B cell (primary cell): ENCODE data around the gene RAX2. TPM values are rescaled to one million over a fixed set of nuclear protein-coding genes. Genes with fewer than 3 reads are reported as not detected.

Experiments used
- ATAC-seq: fragments of 200-7000 bp; cut with Tn5 transposase; one replicate; pipeline ENCODE4 v1.10.0; 2021; ENCODE audit warnings: low read depth, mild to moderate bottlenecking, moderate number of reproducible peaks, moderate library complexity
- CTCF ChIA-PET: fragments of 350-600 bp; sonication (Branson Sonifier 250); formaldehyde crosslinking; loops from one replicate; lab custom pipeline; 2021; ENCODE audit warnings: antibody characterized with exemption, inconsistent platforms; lab: Charles Lee
- POLR2A ChIA-PET: fragments of 350-600 bp; sonication (Branson Sonifier 250); formaldehyde crosslinking; loops from one replicate; lab custom pipeline; 2021; ENCODE audit warnings: antibody characterized with exemption; lab: Charles Lee
- DNase-seq: peaks from one replicate; pipeline ENCODE4 v3.0.0; 2013
- H2AFZ ChIP-seq: 2 replicates; pipeline ENCODE4 v1.6.1; 2012; ENCODE audit warnings: mild to moderate bottlenecking, low read depth, low read length; ENCODE audit not compliant: insufficient read depth, poor library complexity, severe bottlenecking
- H3K27ac ChIP-seq, 2 donors: 1 replicate in 1 of 2; 2 replicates in 1 of 2; pipeline ENCODE4 v1.5.1; 2012 to 2013; ENCODE audit warnings: low read length in 2 of 2, mild to moderate bottlenecking in 2 of 2, moderate library complexity in 1 of 2
- H3K27me3 ChIP-seq, 4 experiments: fragments of 200-600 bp in 1 of 4; sonication (generic) in 1 of 4; replicated peaks in 1 of 4; 1 replicate in 2 of 4; 2 replicates in 2 of 4; pipeline versions ENCODE4 v1.6.1 to v1.7.0; 2013 to 2016; ENCODE audit warnings: low read length in 3 of 4, mild to moderate bottlenecking in 2 of 4, mixed read lengths in 1 of 4, moderate library complexity in 1 of 4; ENCODE audit not compliant: insufficient read depth in 4 of 4, control insufficient read depth in 3 of 4; ENCODE audit errors: control extremely low read depth in 1 of 4
- H3K36me3 ChIP-seq, 2 experiments: replicated peaks in 1 of 2; 1 replicate in 1 of 2; 2 replicates in 1 of 2; pipeline versions ENCODE4 v1.6.1 to v1.7.1; 2013; ENCODE audit warnings: low read length in 1 of 2; ENCODE audit not compliant: insufficient read depth in 2 of 2, control insufficient read depth in 1 of 2; ENCODE audit errors: control extremely low read depth in 1 of 2, extremely low read depth in 1 of 2
- H3K4me1 ChIP-seq, 2 donors: fragments of 200-600 bp in 1 of 2; sonication (generic) in 1 of 2; 1 replicate in 1 of 2; 2 replicates in 1 of 2; pipeline versions ENCODE4 v1.5.1 to v1.6.1; 2013 to 2017; ENCODE audit warnings: low read length in 2 of 2; ENCODE audit not compliant: control insufficient read depth in 2 of 2, insufficient read depth in 2 of 2
- H3K4me2 ChIP-seq: replicated peaks from 2 replicates; pipeline ENCODE3; 2012; ENCODE audit warnings: mild to moderate bottlenecking, low read depth, low read length; ENCODE audit not compliant: poor library complexity, severe bottlenecking
- H3K4me3 ChIP-seq, 5 experiments: fragments of 200-600 bp in 1 of 5; sonication (generic) in 1 of 5; 1 replicate in 3 of 5; 2 replicates in 2 of 5; pipeline versions ENCODE4 v1.5.1 to v1.7.0; 2011 to 2016; ENCODE audit warnings: low read length in 4 of 5, mild to moderate bottlenecking in 4 of 5, low read depth in 2 of 5, control low read depth in 1 of 5, moderate library complexity in 1 of 5; ENCODE audit not compliant: insufficient read depth in 1 of 5; ENCODE audit errors: control extremely low read depth in 1 of 5, extremely low read depth in 1 of 5
- H3K79me2 ChIP-seq: fragments of 200-600 bp; sonication (generic); one replicate; pipeline ENCODE4 v1.6.0; 2016; ENCODE audit warnings: low read length; ENCODE audit not compliant: control insufficient read depth, insufficient read depth
- H3K9ac ChIP-seq: fragments of 200-600 bp; sonication (generic); 2 replicates; pipeline ENCODE4 v1.6.1; 2017; ENCODE audit warnings: mild to moderate bottlenecking, low read length, moderate library complexity
- H3K9me3 ChIP-seq, 3 donors: one replicate each; pipeline versions ENCODE4 v1.6.1 to v1.7.1; 2013; ENCODE audit warnings: low read length in 2 of 3; ENCODE audit not compliant: control insufficient read depth in 2 of 3, insufficient read depth in 1 of 3; ENCODE audit errors: control extremely low read depth in 1 of 3
- H4K20me1 ChIP-seq: 2 replicates; pipeline ENCODE4 v1.6.0; 2012; ENCODE audit warnings: mild to moderate bottlenecking, low read length; ENCODE audit not compliant: insufficient read depth, control insufficient read depth, poor library complexity, severe bottlenecking
- H3K27ac Mint-ChIP-seq: one replicate; pipeline ENCODE4 v1.8.0; 2021; ENCODE audit warnings: mixed read lengths
- H3K27me3 Mint-ChIP-seq: one replicate; pipeline ENCODE4 v1.8.0; 2021; ENCODE audit warnings: mixed read lengths
- H3K4me1 Mint-ChIP-seq: one replicate; pipeline ENCODE4 v1.8.0; 2021; ENCODE audit warnings: mixed read lengths
- H3K4me3 Mint-ChIP-seq: one replicate; pipeline ENCODE4 v1.8.0; 2021; ENCODE audit warnings: mixed read lengths
- H3K9me3 Mint-ChIP-seq: one replicate; pipeline ENCODE4 v1.8.0; 2022; ENCODE audit warnings: mixed read lengths; ENCODE audit not compliant: insufficient read depth
- EZH2 ChIP-seq: IDR thresholded peaks from 2 replicates; pipeline ENCODE4 v1.6.1; 2012; ENCODE audit warnings: borderline replicate concordance, low read depth, mild to moderate bottlenecking, moderate library complexity, low read length; ENCODE audit not compliant: insufficient read depth, poor library complexity, severe bottlenecking
- WGBS: methylation state at CpG from one replicate; pipeline ENCODE4 v1.1.5; 2013; ENCODE audit warnings: missing lambda C conversion rate; ENCODE audit not compliant: insufficient coverage; 5-methylcytosine and 5-hydroxymethylcytosine counted together
- intact Hi-C: fragments of 100-400 bp; cut with micrococcal nuclease; formaldehyde crosslinking; loops from one replicate; pipeline ENCODE4 v1.10.0; 2022
- polyA minus RNA-seq: library from RNA; depleted of rRNA, polyadenylated mRNA; stranded (reverse); fragments of >200 nt; gene quantifications from 2 replicates; pipeline ENCODE4 v1.2.3, GENCODE V29; 2012
- polyA plus RNA-seq: library from polyadenylated mRNA; depleted of rRNA; stranded (reverse); fragments of >200 nt; gene quantifications from 2 replicates; pipeline ENCODE4 v1.2.3, GENCODE V29; 2012
- total RNA-seq, 2 donors: library from RNA; stranded (reverse); fragments of 120-200 nt in 1 of 2; gene quantifications; 1 replicate in 1 of 2; 2 replicates in 1 of 2; pipeline versions ENCODE4 v1.2.3 to v1.2.4, GENCODE V29; 2013 to 2022
- TF ChIP-seq, protein P1 (sequence below): fragments of 200-600 bp; IDR thresholded peaks from one replicate; pipeline ENCODE4 v1.8.0; 2022; ENCODE audit warnings: antibody characterized with exemption, mild to moderate bottlenecking

RAX2 gene
- total RNA-seq (not detected in 2 replicates), polyA plus RNA-seq (not detected in 2 replicates), polyA minus RNA-seq (not detected in 2 replicates)
- total RNA-seq (2013): not detected

DNA sequence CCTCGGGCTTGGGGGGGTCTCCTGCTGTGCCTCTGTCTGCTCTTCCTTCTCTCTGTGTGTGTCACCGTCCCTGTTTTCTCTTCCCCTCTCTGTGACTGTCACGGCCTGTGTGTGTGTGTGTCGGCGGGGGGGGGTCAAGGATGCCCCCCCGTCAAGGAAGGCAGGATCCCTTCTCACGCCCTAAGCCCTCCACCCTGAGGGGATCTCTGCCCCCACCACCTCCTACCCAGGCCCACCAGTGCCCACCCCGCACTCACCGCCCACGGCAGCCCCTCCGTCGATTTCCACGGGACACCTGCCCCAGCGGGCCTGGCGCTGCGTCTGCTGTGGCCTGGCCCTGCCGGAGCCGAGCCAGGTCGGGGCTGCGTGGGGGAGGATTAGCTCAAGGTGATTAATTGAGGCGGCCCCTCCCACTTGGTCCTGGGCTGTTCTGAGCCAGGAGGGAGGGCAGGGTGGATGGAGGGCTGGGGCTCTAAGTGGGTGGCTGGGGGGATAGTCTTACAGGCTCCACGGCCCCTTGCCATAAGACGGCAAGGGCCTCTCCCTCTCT is at the start of gene RAX2:
TSS of gene RAX2 (minus strand) at position 323 of the 550 bp plus-strand sequence. CDS start 486 bp downstream, outside the sequence.
- intact Hi-C loops: no loop called here
- Histone ChIP-seq H3K4me1 (no peaks in the 10 kb centered on the region), H3K9ac (no peak within 1 kb of the TSS), H3K27ac (no peak within 1 kb of the TSS), H3K4me3 (no peak within 1 kb of the TSS), H3K4me2 (no peak within 1 kb of the TSS), H3K79me2 (peaks cover under 1% of the 10 kb centered on the region), H3K9me3 (no peaks in the 10 kb centered on the region), H2AFZ (no peak within 1 kb of the TSS), H3K27me3 (no peaks in the 10 kb centered on the region), H4K20me1 (peaks cover 26% of the 10 kb centered on the region), H3K36me3 (peaks cover 0 to 16% of the 10 kb centered on the region in 2 experiments)
- Mint-ChIP-seq H3K27me3 (no peaks in the 10 kb centered on the region), H3K27ac (no peak within 1 kb of the TSS), H3K9me3 (no peaks in the 10 kb centered on the region), H3K4me1 (no peaks in the 10 kb centered on the region), H3K4me3 (no peak within 1 kb of the TSS)
- CTCF ChIA-PET: interaction anchor here (1.0 kb wide), 1 partner anchor 9 kb away, joined by 3 read pairs; the partner anchor contains the start of gene MRPL54
- ATAC-seq: no peak
- no peak for TF ChIP-seq EZH2
- TF ChIP-seq, protein P1, sequence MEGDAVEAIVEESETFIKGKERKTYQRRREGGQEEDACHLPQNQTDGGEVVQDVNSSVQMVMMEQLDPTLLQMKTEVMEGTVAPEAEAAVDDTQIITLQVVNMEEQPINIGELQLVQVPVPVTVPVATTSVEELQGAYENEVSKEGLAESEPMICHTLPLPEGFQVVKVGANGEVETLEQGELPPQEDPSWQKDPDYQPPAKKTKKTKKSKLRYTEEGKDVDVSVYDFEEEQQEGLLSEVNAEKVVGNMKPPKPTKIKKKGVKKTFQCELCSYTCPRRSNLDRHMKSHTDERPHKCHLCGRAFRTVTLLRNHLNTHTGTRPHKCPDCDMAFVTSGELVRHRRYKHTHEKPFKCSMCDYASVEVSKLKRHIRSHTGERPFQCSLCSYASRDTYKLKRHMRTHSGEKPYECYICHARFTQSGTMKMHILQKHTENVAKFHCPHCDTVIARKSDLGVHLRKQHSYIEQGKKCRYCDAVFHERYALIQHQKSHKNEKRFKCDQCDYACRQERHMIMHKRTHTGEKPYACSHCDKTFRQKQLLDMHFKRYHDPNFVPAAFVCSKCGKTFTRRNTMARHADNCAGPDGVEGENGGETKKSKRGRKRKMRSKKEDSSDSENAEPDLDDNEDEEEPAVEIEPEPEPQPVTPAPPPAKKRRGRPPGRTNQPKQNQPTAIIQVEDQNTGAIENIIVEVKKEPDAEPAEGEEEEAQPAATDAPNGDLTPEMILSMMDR: no peak
- POLR2A ChIA-PET: no interaction called here
- DNase-seq: no peak
- 85% methylated on average over 15 of the region's 23 CpGs for WGBS

DNA sequence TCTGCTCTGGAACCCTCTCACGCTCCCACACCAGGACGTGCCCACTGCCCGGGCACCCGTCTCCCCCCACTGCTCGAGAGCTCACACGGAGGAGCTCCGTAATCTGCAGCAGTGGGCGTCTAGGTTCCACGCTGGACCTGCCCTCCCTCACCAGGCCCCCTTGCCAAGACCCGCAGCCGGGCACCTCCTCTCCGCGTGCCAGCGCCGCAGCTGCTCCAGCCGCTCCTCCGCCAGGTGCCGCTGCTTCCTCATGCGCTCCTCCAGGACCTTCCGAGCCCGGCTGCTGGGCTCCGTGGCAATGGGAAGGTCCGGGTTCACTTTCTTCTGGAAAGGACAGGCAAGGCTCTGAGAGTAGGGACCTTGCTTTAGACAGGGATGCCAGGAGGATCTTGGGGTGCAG is 49.1 kb upstream of the RAX2 start:
- no peak for TF ChIP-seq EZH2
- no peaks in the 10 kb centered on the region for H4K20me1 ChIP-seq
- H3K79me2 ChIP-seq: no peaks in the 10 kb centered on the region
- ATAC-seq (no peak), DNase-seq (no peak)
- peaks cover 3% of the 10 kb centered on the region for H3K27me3 Mint-ChIP-seq
- WGBS: 97% methylated on average over 20 of the region's 23 CpGs
- CTCF ChIA-PET: interaction anchor here (1.0 to 3.3 kb wide), 3 partner anchors 9 to 58 kb away, joined by 3 to 15 read pairs (median 14); partner anchors contain the start of gene MRPL54
- POLR2A ChIA-PET: interaction anchor here (0.6 kb wide), 1 partner anchor 666 kb away, joined by 4 read pairs; no protein-coding TSS in a partner anchor
- no peaks in the 10 kb centered on the region for H3K9me3 ChIP-seq
- H3K4me3 ChIP-seq: no peak overlapping the region
- no peak overlapping the region for H2AFZ ChIP-seq
- no peaks in the 10 kb centered on the region for H3K36me3 ChIP-seq
- H3K4me3 Mint-ChIP-seq: no peak overlapping the region
- no peak overlapping the region for H3K4me2 ChIP-seq
- intact Hi-C loops: loop anchor here (5.0 kb wide), 1 partner anchor 154 kb away; no protein-coding TSS in a partner anchor
- no peak overlapping the region for H3K27ac ChIP-seq
- H3K27ac Mint-ChIP-seq: no peak overlapping the region
- H3K27me3 ChIP-seq: peaks cover 0 to 4% (median 0%) of the 10 kb centered on the region in 4 experiments
- no peaks in the 10 kb centered on the region for H3K9me3 Mint-ChIP-seq
- H3K9ac ChIP-seq: no peak overlapping the region
- peaks cover 13% of the 10 kb centered on the region for H3K4me1 Mint-ChIP-seq
- H3K4me1 ChIP-seq: peaks cover 6 to 16% of the 10 kb centered on the region in 2 donors
